ENCODE results near the gene TRIM24.

The TRIM24 gene

DNA sequence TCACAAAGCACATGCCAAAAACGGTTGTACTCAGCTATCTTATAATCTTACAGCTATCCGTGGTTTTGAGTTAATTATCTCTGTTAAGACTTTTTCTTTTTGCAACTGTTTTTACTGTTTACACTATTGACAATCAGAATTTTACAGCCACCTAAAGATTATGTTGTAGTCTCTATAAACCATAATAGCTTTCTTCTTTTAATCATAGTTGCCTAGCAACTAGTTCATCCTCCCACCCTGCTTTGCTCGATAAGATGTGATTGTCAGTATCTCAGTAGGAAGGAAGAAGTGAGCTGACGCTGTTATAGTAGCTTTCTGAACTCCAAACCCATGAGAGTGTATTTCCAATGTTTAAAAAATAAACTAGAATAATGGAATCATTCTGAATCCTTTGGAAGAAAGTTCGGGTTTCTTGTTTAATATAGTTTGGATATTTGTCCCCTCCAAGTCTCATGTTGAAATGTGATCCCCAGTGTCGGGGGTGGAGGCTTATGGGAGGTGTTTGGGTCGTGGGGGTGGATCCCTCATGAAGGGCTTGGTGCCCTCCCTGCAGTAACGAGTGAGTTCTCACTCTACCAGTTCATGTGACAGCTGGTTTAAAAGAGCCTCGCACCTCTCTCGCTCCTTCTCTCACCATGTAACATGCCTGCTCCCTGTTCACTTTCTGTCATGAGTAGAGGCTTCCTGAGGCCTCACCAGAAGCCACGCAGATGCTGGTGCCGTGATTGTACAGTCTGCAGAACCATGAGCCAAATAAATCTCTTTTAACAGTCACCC is 173.0 kb downstream of the TRIM24 start:
- Histone ChIP-seq H3K4me3 (ENCODE audit: low read length) (no peak overlapping the region), H3K36me3 (ENCODE audit: control insufficient read depth, insufficient read depth, low read length) (no peaks in the 10 kb centered on the region), H3K27ac (ENCODE audit: low read depth, low read length) (no peak overlapping the region), H3K27me3 (ENCODE audit: control insufficient read depth, insufficient read depth, low read length) (no peaks in the 10 kb centered on the region), H3K4me1 (ENCODE audit: control insufficient read depth, insufficient read depth, low read length) (no peaks in the 10 kb centered on the region), H3K9ac (ENCODE audit: low read length) (no peak overlapping the region)
